HG02938 (cell line): ENCODE data around the gene AUTS2.
A peak's percentile ranks its signal among the peaks of the same experiment; 100 is the strongest.

Experiments
- ATAC-seq: cut with Tn5 transposase; IDR thresholded peaks from one replicate; pipeline ENCODE4 v1.9.1; 2021; ENCODE audit warnings: mild to moderate bottlenecking, moderate library complexity; ENCODE audit not compliant: unreplicated experiment

Gene AUTS2

GRCh38 chr7:69879989-69880388 is 281.7 kb downstream of the AUTS2 start:
- no peak for ATAC-seq

GRCh38 chr7:69880840-69881239 is 282.6 kb downstream of the AUTS2 start:
- no peak for ATAC-seq

GRCh38 chr7:69882269-69882668 is 284.0 kb downstream of the AUTS2 start:
- ATAC-seq = no peak

GRCh38 chr7:69883399-69883891 is 285.2 kb downstream of the AUTS2 start:
- ATAC-seq = no peak

GRCh38 chr7:69885431-69885830 is 287.2 kb downstream of the AUTS2 start:
- ATAC-seq = no peak

GRCh38 chr7:69889338-69889975 is 291.2 kb downstream of the AUTS2 start:
- ATAC-seq = peak; percentile 80

GRCh38 chr7:69889976-69890351 is 291.7 kb downstream of the AUTS2 start:
- ATAC-seq = no peak

- ATAC-seq = no peak
Observed at GRCh38 chr7:69892790-69893189, 294.5 kb downstream of the AUTS2 start.

GRCh38 chr7:69893906-69894305 is 295.6 kb downstream of the AUTS2 start:
- ATAC-seq = no peak

GRCh38 chr7:69895446-69895845 is 297.2 kb downstream of the AUTS2 start:
- no peak for ATAC-seq

- no peak for ATAC-seq
Observed at GRCh38 chr7:69896121-69896520, 297.8 kb downstream of the AUTS2 start.

- peak; percentile 95 for ATAC-seq
Observed at GRCh38 chr7:69898189-69898588, 299.9 kb downstream of the AUTS2 start.

- no peak for ATAC-seq
Observed at GRCh38 chr7:69903410-69903809, 305.1 kb downstream of the AUTS2 start.

- ATAC-seq = peak; percentile 93
Observed at GRCh38 chr7:69906283-69906995, 308.2 kb downstream of the AUTS2 start.

- no peak for ATAC-seq
Observed at GRCh38 chr7:69907720-69908119, 309.4 kb downstream of the AUTS2 start.

- ATAC-seq = no peak
Observed at GRCh38 chr7:69908454-69908853, 310.2 kb downstream of the AUTS2 start.

GRCh38 chr7:69910150-69910549 is 311.9 kb downstream of the AUTS2 start:
- ATAC-seq = no peak

- no peak for ATAC-seq
Observed at GRCh38 chr7:69911337-69911736, 313.1 kb downstream of the AUTS2 start.

- no peak for ATAC-seq
Observed at GRCh38 chr7:69912141-69912540, 313.9 kb downstream of the AUTS2 start.

GRCh38 chr7:69912846-69913245 is 314.6 kb downstream of the AUTS2 start:
- ATAC-seq = no peak

- ATAC-seq = no peak
Observed at GRCh38 chr7:69919426-69920111, 321.3 kb downstream of the AUTS2 start.

- no peak for ATAC-seq
Observed at GRCh38 chr7:69920797-69921196, 322.5 kb downstream of the AUTS2 start.
